ENCODE results near the gene BIRC7. TPM values are rescaled to one million over a fixed set of nuclear protein-coding genes. Genes with fewer than 3 reads are reported as not detected.

BIRC7 gene
- total RNA-seq, 1 donor from 2014 or later: 0.27 TPM

DNA sequence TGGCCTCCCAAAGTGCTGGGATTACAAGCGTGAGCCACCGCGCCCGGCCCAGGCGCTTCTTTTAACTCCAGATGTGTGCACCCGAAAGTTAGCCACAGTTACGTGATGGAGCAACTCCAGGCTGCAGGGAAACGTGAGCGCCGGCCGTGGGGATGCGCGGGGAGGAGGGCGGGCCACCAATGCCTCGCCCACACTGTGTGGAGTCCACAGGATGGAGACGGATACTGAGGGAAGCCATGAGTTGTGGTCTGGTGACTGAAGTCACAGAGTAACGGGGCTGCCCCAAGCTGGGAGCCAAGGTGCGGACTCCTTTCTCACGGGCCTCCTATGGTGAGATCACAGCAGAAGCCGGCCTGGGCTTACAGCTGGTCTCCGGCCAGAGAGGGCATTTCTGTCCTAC is 43.0 kb upstream of the BIRC7 start:
- Histone ChIP-seq H3K4me3 (no peak overlapping the region), H3K9me3 (replicated peaks) (no peaks in the 10 kb centered on the region), H3K27ac (replicated peaks) (no peak overlapping the region), H3K4me1 (peaks cover 13% of the 10 kb centered on the region), H3K36me3 (peaks cover 18% of the 10 kb centered on the region), H3K27me3 (ENCODE audit: low read depth) (no peaks in the 10 kb centered on the region)
- intact Hi-C loops (cut with micrococcal nuclease): no loop called here
- no peak for DNase-seq
- TF ChIP-seq, protein P1, sequence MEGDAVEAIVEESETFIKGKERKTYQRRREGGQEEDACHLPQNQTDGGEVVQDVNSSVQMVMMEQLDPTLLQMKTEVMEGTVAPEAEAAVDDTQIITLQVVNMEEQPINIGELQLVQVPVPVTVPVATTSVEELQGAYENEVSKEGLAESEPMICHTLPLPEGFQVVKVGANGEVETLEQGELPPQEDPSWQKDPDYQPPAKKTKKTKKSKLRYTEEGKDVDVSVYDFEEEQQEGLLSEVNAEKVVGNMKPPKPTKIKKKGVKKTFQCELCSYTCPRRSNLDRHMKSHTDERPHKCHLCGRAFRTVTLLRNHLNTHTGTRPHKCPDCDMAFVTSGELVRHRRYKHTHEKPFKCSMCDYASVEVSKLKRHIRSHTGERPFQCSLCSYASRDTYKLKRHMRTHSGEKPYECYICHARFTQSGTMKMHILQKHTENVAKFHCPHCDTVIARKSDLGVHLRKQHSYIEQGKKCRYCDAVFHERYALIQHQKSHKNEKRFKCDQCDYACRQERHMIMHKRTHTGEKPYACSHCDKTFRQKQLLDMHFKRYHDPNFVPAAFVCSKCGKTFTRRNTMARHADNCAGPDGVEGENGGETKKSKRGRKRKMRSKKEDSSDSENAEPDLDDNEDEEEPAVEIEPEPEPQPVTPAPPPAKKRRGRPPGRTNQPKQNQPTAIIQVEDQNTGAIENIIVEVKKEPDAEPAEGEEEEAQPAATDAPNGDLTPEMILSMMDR (IDR thresholded peaks at IDR 0.05; ENCODE audit: borderline replicate concordance): no peak

DNA sequence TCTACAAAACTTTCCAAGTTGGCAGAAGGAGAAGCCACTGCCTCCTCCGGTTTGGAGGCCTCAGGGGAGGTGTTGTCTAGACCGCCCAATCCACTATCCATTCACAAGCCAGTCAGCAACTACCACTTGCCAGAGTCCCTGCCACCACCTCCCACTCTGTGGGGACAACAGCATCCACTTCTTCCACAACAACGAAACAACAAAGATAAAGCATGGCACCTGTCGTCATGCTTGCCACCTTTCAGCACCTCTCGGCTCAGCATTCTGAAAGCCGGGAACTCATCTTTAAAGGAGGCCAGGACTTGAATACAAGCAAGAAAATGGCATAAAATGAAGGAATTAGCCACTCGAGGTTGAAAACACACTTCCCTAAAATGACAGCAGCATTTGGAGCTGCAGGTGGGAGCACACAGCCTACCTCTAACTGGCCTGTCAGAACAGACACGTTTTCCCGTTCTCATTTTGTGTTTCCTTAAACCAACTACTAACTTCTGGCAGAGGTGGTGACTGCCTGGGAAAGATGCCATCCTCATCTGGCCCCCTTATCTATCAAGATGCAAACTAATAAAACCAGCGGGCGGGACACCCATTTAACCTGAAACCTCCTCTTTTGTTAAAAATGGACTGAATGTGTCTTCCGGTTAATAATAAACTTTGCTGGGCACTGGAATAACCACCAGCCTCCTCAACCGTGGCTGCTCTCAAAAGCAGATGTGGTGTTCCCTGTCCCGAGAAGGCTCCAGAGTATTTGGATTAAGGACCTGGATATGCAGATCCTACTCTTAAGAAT is 41.5 kb upstream of the BIRC7 start:
- H3K4me3 ChIP-seq: no peak overlapping the region
- peaks cover 27% of the 10 kb centered on the region for H3K4me1 ChIP-seq
- intact Hi-C loops (cut with micrococcal nuclease): no loop called here
- TF ChIP-seq, protein P1 (IDR thresholded peaks at IDR 0.05; ENCODE audit: borderline replicate concordance): no peak
- H3K9me3 ChIP-seq (replicated peaks): no peaks in the 10 kb centered on the region
- no peak overlapping the region for H3K27ac ChIP-seq (replicated peaks)
- peaks cover 18% of the 10 kb centered on the region for H3K36me3 ChIP-seq
- no peaks in the 10 kb centered on the region for H3K27me3 ChIP-seq (ENCODE audit: low read depth)
- DNase-seq: no peak

DNA sequence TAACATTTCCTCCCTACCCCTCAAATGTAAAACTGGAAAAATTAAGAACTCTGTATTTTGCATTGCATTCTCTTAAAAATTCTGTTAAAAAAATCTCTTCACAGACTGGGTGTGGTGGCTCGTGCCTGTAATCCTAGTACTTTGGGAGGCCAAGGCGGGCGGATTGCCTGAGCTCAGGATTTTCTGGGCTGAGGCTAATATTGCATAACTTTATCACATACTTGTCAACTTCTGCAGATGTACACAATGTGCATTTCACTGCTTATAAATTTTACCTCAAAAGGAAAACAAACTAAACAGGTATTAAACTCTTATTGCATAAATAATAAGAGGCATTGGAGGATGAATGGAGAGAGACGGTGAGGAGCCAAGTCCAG is 40.9 kb upstream of the BIRC7 start:
- intact Hi-C loops (cut with micrococcal nuclease): no loop called here
- H3K27me3 ChIP-seq (ENCODE audit: low read depth): no peaks in the 10 kb centered on the region
- H3K9me3 ChIP-seq (replicated peaks): no peaks in the 10 kb centered on the region
- H3K27ac ChIP-seq (replicated peaks): no peak overlapping the region
- H3K4me1 ChIP-seq: peaks cover 27% of the 10 kb centered on the region
- TF ChIP-seq, protein P1 (IDR thresholded peaks at IDR 0.05; ENCODE audit: borderline replicate concordance): no peak
- H3K36me3 ChIP-seq: peaks cover 18% of the 10 kb centered on the region
- H3K4me3 ChIP-seq: no peak overlapping the region
- DNase-seq: no peak

DNA sequence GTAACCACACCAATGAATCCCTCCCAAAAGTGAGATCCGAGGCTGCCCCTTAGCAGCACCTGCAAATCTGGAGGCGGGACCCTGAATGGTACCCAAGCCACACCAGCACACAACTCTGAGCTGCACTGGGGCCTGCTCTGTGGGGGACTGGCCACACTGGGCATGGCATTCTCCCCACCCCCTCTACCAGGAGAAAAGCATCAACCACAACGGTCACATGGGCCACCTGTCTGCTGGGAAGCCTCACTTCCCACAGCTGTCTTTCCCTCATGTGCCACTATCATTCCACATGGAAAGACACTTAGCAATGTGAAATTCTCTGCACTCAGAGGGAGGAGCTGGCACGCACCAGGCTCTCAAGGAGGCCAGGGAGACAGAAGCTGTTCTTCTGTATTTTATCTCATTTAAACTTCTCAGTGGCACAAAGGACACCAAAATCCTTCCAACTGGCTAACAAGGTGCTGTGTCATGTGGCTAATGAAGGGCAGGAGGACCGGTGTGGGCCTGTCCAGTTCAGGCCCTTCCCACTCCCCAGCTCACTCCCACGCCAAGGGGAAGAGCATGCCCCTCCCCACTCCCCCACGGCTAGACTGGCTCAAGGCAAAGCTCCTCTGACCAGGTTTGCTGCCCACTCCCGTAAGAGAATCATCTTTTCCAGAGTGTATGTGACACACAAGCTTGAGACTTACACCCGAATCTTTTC is 38.8 kb upstream of the BIRC7 start:
- TF ChIP-seq, protein P1 (IDR thresholded peaks at IDR 0.05; ENCODE audit: borderline replicate concordance): no peak
- H3K27me3 ChIP-seq (ENCODE audit: low read depth): no peaks in the 10 kb centered on the region
- no peaks in the 10 kb centered on the region for H3K9me3 ChIP-seq (replicated peaks)
- peaks cover 39% of the 10 kb centered on the region for H3K4me1 ChIP-seq
- DNase-seq: no peak
- H3K36me3 ChIP-seq: peaks cover 33% of the 10 kb centered on the region
- intact Hi-C loops (cut with micrococcal nuclease): no loop called here
- no peak overlapping the region for H3K4me3 ChIP-seq
- no peak overlapping the region for H3K27ac ChIP-seq (replicated peaks)

DNA sequence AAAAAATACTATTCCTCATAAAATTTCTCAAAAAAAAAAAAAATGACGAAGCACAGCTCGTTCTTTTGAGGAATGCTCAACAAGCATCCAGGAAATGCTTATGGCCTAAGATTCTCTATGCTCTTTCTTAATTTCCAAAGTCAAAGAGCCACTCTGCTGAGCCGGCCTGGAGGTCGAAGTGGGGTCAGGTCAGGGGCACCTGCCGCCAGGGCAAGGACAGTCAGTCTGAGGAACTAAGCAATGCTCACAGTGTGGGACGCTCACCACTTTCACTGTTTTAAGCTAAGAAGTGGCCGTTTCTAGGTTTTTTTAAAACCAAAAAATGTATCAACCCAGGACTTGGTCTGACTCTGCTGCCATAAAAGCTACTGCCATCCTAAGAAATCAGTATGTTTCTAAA is 37.1 kb upstream of the BIRC7 start:
- Histone ChIP-seq H3K27ac (replicated peaks) (no peak overlapping the region), H3K36me3 (peaks cover 50% of the 10 kb centered on the region), H3K9me3 (replicated peaks) (no peaks in the 10 kb centered on the region), H3K4me1 (peaks cover 39% of the 10 kb centered on the region), H3K4me3 (no peak overlapping the region), H3K27me3 (ENCODE audit: low read depth) (no peaks in the 10 kb centered on the region)
- DNase-seq: no peak
- TF ChIP-seq, protein P1 (IDR thresholded peaks at IDR 0.05; ENCODE audit: borderline replicate concordance): no peak
- intact Hi-C loops (cut with micrococcal nuclease): no loop called here

Measured in left ventricle myocardium inferior (tissue), 1 donor.